ENCODE data around the gene ATAD1.

- no peak for TF ChIP-seq CTCF (conservative IDR thresholded peaks at IDR 0.05; ENCODE audit: low read length)
- no peak for TF ChIP-seq EZH2phosphoT487 (IDR thresholded peaks at IDR 0.05; ENCODE audit: borderline replicate concordance)
Observed at GRCh38 chr10:87775766-87776165, 42.3 kb downstream of the ATAD1 start.
